Astrocyte of the spinal cord (primary cell): ENCODE data around the gene SEPTIN10.
A peak's percentile ranks its signal among the peaks of the same experiment; 100 is the strongest.
"Not testable (repeated sequence)": the region's sequence is repeated elsewhere in the genome, so short reads cannot be mapped to it uniquely, and the experiment has no call there.

ENCODE experiments used
- DNase-seq: peaks from one replicate; pipeline ENCODE4 v3.0.0; 2011; ENCODE audit warnings: low read depth, low spot score
- H3K4me3 ChIP-seq: 2 replicates; pipeline ENCODE4 v1.5.1; 2011; ENCODE audit warnings: low read depth, mild to moderate bottlenecking, low read length, moderate library complexity
- CTCF ChIP-seq: IDR thresholded peaks from 2 replicates; pipeline ENCODE4 v1.5.1; 2012; ENCODE audit warnings: low read depth, mild to moderate bottlenecking, low read length, inconsistent platforms
- in situ Hi-C: cut with HindIII; loops from 2 replicates; pipeline ENCODE4 v1.10.0; 2017; ENCODE audit warnings: low sequenced_read_pairs

Gene SEPTIN10

GRCh38 chr2:109644571-109645275 lies 31.0 kb upstream of the SEPTIN10 start:
- H3K4me3 ChIP-seq, result no peak overlapping the region
- DNase-seq, result no peak
- TF ChIP-seq CTCF, result no peak
- in situ Hi-C loops, result no loop called here

GRCh38 chr2:109640000-109640399 lies 26.2 kb upstream of the SEPTIN10 start:
- DNase-seq, in situ Hi-C loops, H3K4me3 ChIP-seq: not testable (repeated sequence)

- peak; percentile 51 for DNase-seq
- no peak overlapping the region for H3K4me3 ChIP-seq
- in situ Hi-C loops, result no loop called here
- no peak for TF ChIP-seq CTCF
Observed at GRCh38 chr2:109638795-109639194, 25.0 kb upstream of the SEPTIN10 start.

GRCh38 chr2:109637749-109638570 lies 24.2 kb upstream of the SEPTIN10 start:
- in situ Hi-C loops, result no loop called here
- no peak for DNase-seq
- TF ChIP-seq CTCF, result no peak
- H3K4me3 ChIP-seq, result no peak overlapping the region

GRCh38 chr2:109636317-109636716 lies 22.6 kb upstream of the SEPTIN10 start:
- TF ChIP-seq CTCF, result no peak
- in situ Hi-C loops, result no loop called here
- DNase-seq, result no peak
- H3K4me3 ChIP-seq, result no peak overlapping the region

GRCh38 chr2:109635426-109636304 lies 21.9 kb upstream of the SEPTIN10 start:
- TF ChIP-seq CTCF, result no peak
- in situ Hi-C loops, result no loop called here
- no peak overlapping the region for H3K4me3 ChIP-seq
- DNase-seq, result no peak
